HCT116 (cell line): ENCODE data around the gene NAGPA. TPM values are rescaled to one million over a fixed set of nuclear protein-coding genes. Genes with fewer than 3 reads are reported as not detected.

Experiments
- ATAC-seq: fragments of 200-7000 bp; cut with Tn5 transposase; 2 replicates; pipeline ENCODE4 v1.9.1; 2020; ENCODE audit warnings: mild to moderate bottlenecking, moderate library complexity
- BruUV-seq: library from RNA; stranded (reverse); fragments of 400-500 nt; replicated peaks from 2 replicates; lab custom pipeline; 2021; lab: Mats Ljungman, UMichigan
- CTCF ChIA-PET: fragments of 300-600 bp; sonication (Branson Sonifier 250); formaldehyde crosslinking; loops from one replicate; lab custom pipeline; 2021; ENCODE audit warnings: antibody characterized with exemption; lab: Charles Lee
- POLR2A ChIA-PET: fragments of 300-600, 350-600 bp; sonication (Branson Sonifier 250); formaldehyde crosslinking; loops from one replicate; lab custom pipeline; 2021; ENCODE audit warnings: antibody characterized with exemption; lab: Charles Lee
- RAD21 ChIA-PET, 2 experiments: fragments of 300-600 bp; sonication (Branson Sonifier 250); formaldehyde crosslinking; loops; one replicate each; lab custom pipeline; 2023; ENCODE audit warnings: low total read pairs in 2 of 2; ENCODE audit not compliant: uncharacterized antibody in 2 of 2, unreplicated experiment in 2 of 2, low non-redundant PET in 1 of 2; lab: Charles Lee
- DNase-seq: peaks from one replicate; pipeline ENCODE4 v3.0.0-alpha.2; 2010; ENCODE audit warnings: low read depth, low spot score
- H2AFZ ChIP-seq: fragments of 200-600 bp; shearing (Covaris generic), sonication (generic); 2 replicates; pipeline ENCODE4 v1.6.1; 2017; ENCODE audit warnings: low read depth, mixed run types, mixed read lengths, antibody characterized with exemption, low read length; ENCODE audit not compliant: poor library complexity, severe bottlenecking
- H3K27ac ChIP-seq: 2 replicates; pipeline ENCODE4 v1.5.1; 2012; ENCODE audit warnings: low read depth, low read length
- H3K27me3 ChIP-seq: fragments of 200-600 bp; sonication (generic); 2 replicates; pipeline ENCODE4 v1.6.1; 2016; ENCODE audit warnings: mixed run types, low read length, mixed read lengths; ENCODE audit not compliant: insufficient read depth
- H3K36me3 ChIP-seq, 2 experiments: fragments of 200-500 bp in 1 of 2; fragments of 200-600 bp in 1 of 2; sonication (Bioruptor generic) in 1 of 2; sonication (generic) in 1 of 2; 2 replicates each; pipeline versions ENCODE4 v1.5.1 to v1.6.1; 2014 to 2016; ENCODE audit warnings: low read length in 2 of 2, inconsistent platforms in 1 of 2, mixed read lengths in 1 of 2, mixed run types in 1 of 2; ENCODE audit not compliant: insufficient read depth in 2 of 2, control insufficient read depth in 1 of 2
- H3K4me1 ChIP-seq, 2 experiments: fragments of 200-600 bp in 1 of 2; sonication (generic) in 1 of 2; 2 replicates each; pipeline versions ENCODE4 v1.5.1 to v1.6.1; 2012 to 2017; ENCODE audit warnings: low read length in 2 of 2, inconsistent platforms in 1 of 2, mild to moderate bottlenecking in 1 of 2, mixed read lengths in 1 of 2, mixed run types in 1 of 2, moderate library complexity in 1 of 2; ENCODE audit not compliant: insufficient read depth in 2 of 2, control insufficient read depth in 1 of 2
- H3K4me2 ChIP-seq: fragments of 200-600 bp; sonication (generic); 2 replicates; pipeline ENCODE4 v1.6.1; 2017; ENCODE audit warnings: mixed run types, low read length, mixed read lengths
- H3K4me3 ChIP-seq, 2 experiments: fragments of 200-600 bp in 1 of 2; sonication (generic) in 1 of 2; replicated peaks in 1 of 2; 2 replicates each; pipeline ENCODE4 v1.5.1; 2011 to 2016; ENCODE audit warnings: low read length in 2 of 2, control low read depth in 1 of 2, low read depth in 1 of 2, mild to moderate bottlenecking in 1 of 2, mixed read lengths in 1 of 2, mixed run types in 1 of 2
- H3K79me2 ChIP-seq: fragments of 200-600 bp; sonication (generic); 2 replicates; pipeline ENCODE4 v1.6.1; 2017; ENCODE audit warnings: mild to moderate bottlenecking, mixed run types, low read length, moderate library complexity, mixed read lengths; ENCODE audit not compliant: insufficient read depth
- H3K9ac ChIP-seq: fragments of 200-600 bp; sonication (generic); 2 replicates; pipeline ENCODE4 v1.6.1; 2016; ENCODE audit warnings: low read length, mixed read lengths
- H3K9me2 ChIP-seq: fragments of 200-600 bp; sonication (generic), shearing (Covaris generic); 2 replicates; pipeline ENCODE4 v1.6.1; 2017; ENCODE audit warnings: mixed run types, mild to moderate bottlenecking, moderate library complexity; ENCODE audit not compliant: insufficient read depth
- H3K9me3 ChIP-seq, 2 experiments: fragments of 200-500 bp in 1 of 2; fragments of 200-600 bp in 1 of 2; sonication (Bioruptor generic) in 1 of 2; sonication (generic) in 1 of 2; 2 replicates each; pipeline ENCODE4 v1.6.1; 2014 to 2017; ENCODE audit warnings: low read length in 2 of 2, mixed read lengths in 2 of 2, inconsistent platforms in 1 of 2, low read depth in 1 of 2, mild to moderate bottlenecking in 1 of 2, mixed run types in 1 of 2, moderate library complexity in 1 of 2; ENCODE audit not compliant: control insufficient read depth in 1 of 2, insufficient read depth in 1 of 2
- H4K20me1 ChIP-seq: fragments of 200-600 bp; sonication (generic), shearing (Covaris generic); 2 replicates; pipeline ENCODE4 v1.6.1; 2017; ENCODE audit warnings: mixed run types, mild to moderate bottlenecking, moderate library complexity; ENCODE audit not compliant: insufficient read depth
- CEBPB ChIP-seq: IDR thresholded peaks from 2 replicates; pipeline ENCODE4 v1.6.1; 2012; ENCODE audit warnings: low read depth
- EGR1 ChIP-seq: IDR thresholded peaks from 2 replicates; pipeline ENCODE4 v1.6.1; 2012; ENCODE audit warnings: low read depth
- ELF1 ChIP-seq: IDR thresholded peaks from 2 replicates; pipeline ENCODE4 v1.6.1; 2012; ENCODE audit warnings: low read depth, borderline replicate concordance
- FOSL1 ChIP-seq: IDR thresholded peaks from 2 replicates; pipeline ENCODE4 v1.6.1; 2012; ENCODE audit warnings: low read depth
- JUND ChIP-seq: IDR thresholded peaks from 2 replicates; pipeline ENCODE4 v1.6.1; 2012
- POLR2A ChIP-seq: IDR thresholded peaks from 2 replicates; pipeline ENCODE4 v1.7.0; 2011; ENCODE audit warnings: borderline replicate concordance; ENCODE audit not compliant: insufficient read depth, insufficient read length; ENCODE audit errors: extremely low read depth
- POLR2AphosphoS5 ChIP-seq: IDR thresholded peaks from 2 replicates; pipeline ENCODE4 v1.6.1; 2011; ENCODE audit warnings: mild to moderate bottlenecking, low read depth, low read length, moderate library complexity
- RAD21 ChIP-seq: IDR thresholded peaks from 2 replicates; pipeline ENCODE4 v1.6.1; 2012; ENCODE audit warnings: low read depth, mild to moderate bottlenecking
- REST ChIP-seq: IDR thresholded peaks from 2 replicates; pipeline ENCODE4 v1.6.1; 2012; ENCODE audit warnings: low read depth
- SIN3A ChIP-seq: IDR thresholded peaks from 2 replicates; pipeline ENCODE4 v1.6.1; 2012; ENCODE audit warnings: low read depth
- TCF7L2 ChIP-seq: IDR thresholded peaks from 2 replicates; pipeline ENCODE4 v1.7.0; 2011; ENCODE audit warnings: borderline replicate concordance, inconsistent platforms; ENCODE audit not compliant: insufficient read depth, insufficient read length; ENCODE audit errors: extremely low read depth
- YY1 ChIP-seq: IDR thresholded peaks from 2 replicates; pipeline ENCODE4 v1.6.1; 2011; ENCODE audit warnings: low read length, low read depth, moderate library complexity, mild to moderate bottlenecking; ENCODE audit not compliant: insufficient replicate concordance; ENCODE audit errors: extremely low read depth
- ZFX ChIP-seq: fragments of 450-650 bp; IDR thresholded peaks from 2 replicates; pipeline ENCODE4 v1.6.1; 2017
- intact Hi-C: fragments of 100-400 bp; cut with micrococcal nuclease; formaldehyde crosslinking; loops from 2 replicates; pipeline ENCODE4 v1.10.0; 2022
- total RNA-seq: library from RNA; stranded (reverse); gene quantifications from one replicate; pipeline ENCODE4 v1.2.1, GENCODE V29; 2021; ENCODE audit not compliant: unreplicated experiment
- TF ChIP-seq, protein P1 (sequence below): IDR thresholded peaks from 2 replicates; pipeline ENCODE4 v1.6.1; 2012
- TF ChIP-seq, protein P2 (sequence below), 3 experiments: fragments of 200-600 bp in 1 of 3; sonication (generic) in 1 of 3; IDR thresholded peaks in 2 of 3; conservative IDR thresholded peaks in 1 of 3; 2 replicates each; pipeline ENCODE4 v1.5.1; 2012 to 2017; ENCODE audit warnings: low read depth in 2 of 3, low read length in 2 of 3, antibody characterized with exemption in 1 of 3, borderline replicate concordance in 1 of 3, control low read depth in 1 of 3, mild to moderate bottlenecking in 1 of 3, mixed read lengths in 1 of 3, mixed run types in 1 of 3, moderate library complexity in 1 of 3; ENCODE audit not compliant: insufficient read depth in 1 of 3

The NAGPA gene
- total RNA-seq, 1 experiment from 2014 or later = 17.5 TPM

DNA sequence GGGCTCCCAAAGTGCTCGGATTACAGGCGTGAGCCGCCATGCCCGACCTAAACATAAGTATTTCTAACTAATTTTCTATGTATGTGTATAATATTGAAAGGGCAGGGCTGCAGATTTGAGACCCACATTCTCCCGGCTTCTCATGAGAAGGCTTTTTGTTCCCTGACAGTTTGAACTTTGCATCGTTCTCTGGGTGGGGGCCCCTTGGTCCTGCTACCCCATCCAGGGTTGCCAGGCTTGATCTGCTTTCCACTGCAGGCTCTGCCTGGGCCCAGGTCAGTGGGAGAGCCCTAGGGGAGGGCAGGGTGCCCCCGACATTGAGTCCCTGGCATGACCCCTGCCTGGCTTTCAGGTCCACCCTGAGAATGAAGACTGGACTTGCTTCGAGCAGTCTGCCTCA, 43.3 kb downstream of the NAGPA start:
- ATAC-seq (no peak), DNase-seq (no peak)
- Histone ChIP-seq H3K27me3 (no peaks in the 10 kb centered on the region), H3K9ac (no peak overlapping the region), H3K4me2 (no peak overlapping the region), H2AFZ (no peak overlapping the region), H3K27ac (no peak overlapping the region), H3K4me1 (no peaks in the 10 kb centered on the region), H3K36me3 (no peaks in the 10 kb centered on the region), H4K20me1 (no peaks in the 10 kb centered on the region), H3K9me2 (no peaks in the 10 kb centered on the region), H3K9me3 (no peaks in the 10 kb centered on the region), H3K79me2 (no peaks in the 10 kb centered on the region), H3K4me3 (no peak overlapping the region)
- ChIA-PET POLR2A (no interaction called here), CTCF (no interaction called here), RAD21 (no interaction called here)
- TF ChIP-seq RAD21 (no peak), ZFX (no peak), CEBPB (no peak), SIN3A (no peak)
- no TSS peak for BruUV-seq
- intact Hi-C loops = no loop called here

DNA sequence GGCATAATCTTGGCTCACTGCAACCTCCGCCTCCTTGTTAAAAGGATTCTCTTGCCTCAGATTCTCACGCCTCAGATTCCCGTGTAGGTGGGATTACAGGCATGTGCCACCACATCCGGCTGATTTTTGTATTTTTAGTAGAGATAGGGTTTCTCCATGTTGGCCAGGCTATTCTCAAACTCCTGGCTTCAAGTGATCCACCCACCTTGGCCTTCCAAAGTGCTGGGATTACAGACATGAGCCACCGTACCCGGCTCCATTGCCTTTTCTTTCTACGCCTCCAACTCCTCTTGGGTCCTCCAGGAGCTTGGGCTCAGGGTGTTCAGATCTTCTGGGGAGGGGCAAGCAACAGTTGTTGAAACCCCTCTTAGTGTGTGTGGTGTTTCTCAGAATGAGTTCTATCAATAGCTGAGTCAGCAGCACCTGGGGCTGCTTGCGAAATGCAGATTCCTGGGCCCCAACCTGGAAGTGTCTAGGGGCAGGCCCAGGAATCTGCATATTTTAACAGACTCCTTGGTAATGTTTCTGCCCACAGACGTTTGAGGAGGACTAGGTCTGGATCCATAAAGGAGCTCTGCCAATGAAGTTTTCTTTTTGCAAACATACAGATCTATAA, 44.2 kb downstream of the NAGPA start:
- Histone ChIP-seq H3K36me3 (no peaks in the 10 kb centered on the region), H3K4me1 (no peaks in the 10 kb centered on the region), H4K20me1 (no peaks in the 10 kb centered on the region), H3K4me3 (no peak overlapping the region), H3K9me3 (no peaks in the 10 kb centered on the region), H3K9ac (no peak overlapping the region), H2AFZ (no peak overlapping the region), H3K27ac (no peak overlapping the region), H3K79me2 (no peaks in the 10 kb centered on the region), H3K4me2 (no peak overlapping the region), H3K27me3 (no peaks in the 10 kb centered on the region), H3K9me2 (no peaks in the 10 kb centered on the region)
- no peak for ATAC-seq
- no peak for DNase-seq
- CTCF ChIA-PET = no interaction called here
- no TSS peak for BruUV-seq
- RAD21 ChIA-PET = no interaction called here
- intact Hi-C loops = no loop called here
- POLR2A ChIA-PET = no interaction called here
- TF ChIP-seq, protein P1, sequence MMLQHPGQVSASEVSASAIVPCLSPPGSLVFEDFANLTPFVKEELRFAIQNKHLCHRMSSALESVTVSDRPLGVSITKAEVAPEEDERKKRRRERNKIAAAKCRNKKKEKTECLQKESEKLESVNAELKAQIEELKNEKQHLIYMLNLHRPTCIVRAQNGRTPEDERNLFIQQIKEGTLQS = no peak
- no peak for TF ChIP-seq ELF1
- no peak for TF ChIP-seq POLR2AphosphoS5
- TF ChIP-seq ZFX = no peak
- no peak for TF ChIP-seq EGR1
- no peak for TF ChIP-seq REST
- TF ChIP-seq POLR2A = no peak
- no peak for TF ChIP-seq FOSL1
- TF ChIP-seq JUND = no peak
- no peak for TF ChIP-seq RAD21
- no peak for TF ChIP-seq SIN3A
- no peak for TF ChIP-seq TCF7L2
- TF ChIP-seq YY1 = no peak
- no peak for TF ChIP-seq CEBPB
- TF ChIP-seq, protein P2, sequence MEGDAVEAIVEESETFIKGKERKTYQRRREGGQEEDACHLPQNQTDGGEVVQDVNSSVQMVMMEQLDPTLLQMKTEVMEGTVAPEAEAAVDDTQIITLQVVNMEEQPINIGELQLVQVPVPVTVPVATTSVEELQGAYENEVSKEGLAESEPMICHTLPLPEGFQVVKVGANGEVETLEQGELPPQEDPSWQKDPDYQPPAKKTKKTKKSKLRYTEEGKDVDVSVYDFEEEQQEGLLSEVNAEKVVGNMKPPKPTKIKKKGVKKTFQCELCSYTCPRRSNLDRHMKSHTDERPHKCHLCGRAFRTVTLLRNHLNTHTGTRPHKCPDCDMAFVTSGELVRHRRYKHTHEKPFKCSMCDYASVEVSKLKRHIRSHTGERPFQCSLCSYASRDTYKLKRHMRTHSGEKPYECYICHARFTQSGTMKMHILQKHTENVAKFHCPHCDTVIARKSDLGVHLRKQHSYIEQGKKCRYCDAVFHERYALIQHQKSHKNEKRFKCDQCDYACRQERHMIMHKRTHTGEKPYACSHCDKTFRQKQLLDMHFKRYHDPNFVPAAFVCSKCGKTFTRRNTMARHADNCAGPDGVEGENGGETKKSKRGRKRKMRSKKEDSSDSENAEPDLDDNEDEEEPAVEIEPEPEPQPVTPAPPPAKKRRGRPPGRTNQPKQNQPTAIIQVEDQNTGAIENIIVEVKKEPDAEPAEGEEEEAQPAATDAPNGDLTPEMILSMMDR (IDR thresholded peaks at IDR 0.05 in 2 of 3, conservative IDR thresholded peaks at IDR 0.05 in 1 of 3; ENCODE audit: borderline replicate concordance in 1 of 3, insufficient read depth in 1 of 3, low read depth in 2 of 3, low read length in 2 of 3) = no peak
